RWPE2 (cell line): Measurements from ENCODE around the gene CAMK1.

Experiments used
- ATAC-seq: fragments of 200-7000 bp; cut with Tn5 transposase; 3 replicates; pipeline ENCODE4 v1.9.1; 2021; ENCODE audit warnings: low read depth
- DNase-seq: peaks from one replicate; pipeline ENCODE4 v3.0.0-alpha.2; 2020; ENCODE audit warnings: low spot score
- H3K27ac ChIP-seq: fragments of 450-650 bp; 2 replicates; pipeline ENCODE4 v1.5.1; 2017; ENCODE audit warnings: mild to moderate bottlenecking; ENCODE audit not compliant: poor library complexity, severe bottlenecking
- H3K27me3 ChIP-seq: fragments of 250-450 bp; sonication (Bioruptor Pico); 2 replicates; pipeline ENCODE4 v1.5.1; 2021; ENCODE audit warnings: mild to moderate bottlenecking, moderate library complexity; ENCODE audit not compliant: insufficient read depth, poor library complexity, severe bottlenecking
- H3K36me3 ChIP-seq: fragments of 250-450 bp; sonication (Bioruptor Pico); 2 replicates; pipeline ENCODE4 v1.5.1; 2020; ENCODE audit warnings: low read depth, mild to moderate bottlenecking, moderate library complexity
- H3K4me1 ChIP-seq: fragments of 250-450 bp; sonication (Bioruptor Pico); 2 replicates; pipeline ENCODE4 v1.5.1; 2021; ENCODE audit warnings: mild to moderate bottlenecking, moderate library complexity; ENCODE audit not compliant: insufficient read depth, poor library complexity, severe bottlenecking
- H3K4me3 ChIP-seq: fragments of 250-450 bp; sonication (Bioruptor Pico); 2 replicates; pipeline ENCODE4 v1.5.1; 2021; ENCODE audit warnings: mild to moderate bottlenecking, moderate library complexity; ENCODE audit not compliant: severe bottlenecking
- H3K9me3 ChIP-seq: fragments of 250-450 bp; sonication (Bioruptor Pico); 2 replicates; pipeline ENCODE4 v1.5.1; 2021; ENCODE audit warnings: mild to moderate bottlenecking, moderate library complexity; ENCODE audit not compliant: severe bottlenecking
- TF ChIP-seq, protein P1 (sequence below): fragments of 450-650 bp; IDR thresholded peaks from one replicate; pipeline ENCODE4 v1.5.1; 2017; ENCODE audit warnings: mild to moderate bottlenecking, moderate library complexity; ENCODE audit not compliant: poor library complexity, severe bottlenecking

Gene CAMK1

DNA sequence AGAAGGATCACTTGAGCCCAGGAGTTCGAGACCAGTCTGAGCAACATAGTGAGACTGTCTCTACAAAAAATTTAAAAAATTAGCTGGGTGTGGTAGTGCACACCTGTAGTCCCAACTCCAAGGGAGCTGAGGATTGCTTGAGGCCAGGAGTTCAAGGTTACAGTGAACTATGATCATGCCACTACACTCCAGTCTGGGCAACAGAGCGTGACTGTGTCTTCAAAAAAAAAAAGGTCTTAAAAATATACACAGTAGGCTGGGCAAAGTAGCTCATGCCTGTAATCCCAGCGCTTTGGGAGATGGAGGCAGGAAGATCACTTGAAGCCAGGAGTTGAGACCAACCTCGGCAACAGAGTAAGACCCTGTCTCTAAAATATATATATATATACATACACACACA, 11.2 kb upstream of the CAMK1 start:
- no peaks in the 10 kb centered on the region for H3K9me3 ChIP-seq
- ATAC-seq (no peak), DNase-seq (no peak)
- no peaks in the 10 kb centered on the region for H3K4me1 ChIP-seq
- no peaks in the 10 kb centered on the region for H3K27me3 ChIP-seq
- H3K36me3 ChIP-seq, result peaks cover 40% of the 10 kb centered on the region
- TF ChIP-seq, protein P1, sequence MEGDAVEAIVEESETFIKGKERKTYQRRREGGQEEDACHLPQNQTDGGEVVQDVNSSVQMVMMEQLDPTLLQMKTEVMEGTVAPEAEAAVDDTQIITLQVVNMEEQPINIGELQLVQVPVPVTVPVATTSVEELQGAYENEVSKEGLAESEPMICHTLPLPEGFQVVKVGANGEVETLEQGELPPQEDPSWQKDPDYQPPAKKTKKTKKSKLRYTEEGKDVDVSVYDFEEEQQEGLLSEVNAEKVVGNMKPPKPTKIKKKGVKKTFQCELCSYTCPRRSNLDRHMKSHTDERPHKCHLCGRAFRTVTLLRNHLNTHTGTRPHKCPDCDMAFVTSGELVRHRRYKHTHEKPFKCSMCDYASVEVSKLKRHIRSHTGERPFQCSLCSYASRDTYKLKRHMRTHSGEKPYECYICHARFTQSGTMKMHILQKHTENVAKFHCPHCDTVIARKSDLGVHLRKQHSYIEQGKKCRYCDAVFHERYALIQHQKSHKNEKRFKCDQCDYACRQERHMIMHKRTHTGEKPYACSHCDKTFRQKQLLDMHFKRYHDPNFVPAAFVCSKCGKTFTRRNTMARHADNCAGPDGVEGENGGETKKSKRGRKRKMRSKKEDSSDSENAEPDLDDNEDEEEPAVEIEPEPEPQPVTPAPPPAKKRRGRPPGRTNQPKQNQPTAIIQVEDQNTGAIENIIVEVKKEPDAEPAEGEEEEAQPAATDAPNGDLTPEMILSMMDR, result no peak
- no peak overlapping the region for H3K4me3 ChIP-seq
- no peak overlapping the region for H3K27ac ChIP-seq

DNA sequence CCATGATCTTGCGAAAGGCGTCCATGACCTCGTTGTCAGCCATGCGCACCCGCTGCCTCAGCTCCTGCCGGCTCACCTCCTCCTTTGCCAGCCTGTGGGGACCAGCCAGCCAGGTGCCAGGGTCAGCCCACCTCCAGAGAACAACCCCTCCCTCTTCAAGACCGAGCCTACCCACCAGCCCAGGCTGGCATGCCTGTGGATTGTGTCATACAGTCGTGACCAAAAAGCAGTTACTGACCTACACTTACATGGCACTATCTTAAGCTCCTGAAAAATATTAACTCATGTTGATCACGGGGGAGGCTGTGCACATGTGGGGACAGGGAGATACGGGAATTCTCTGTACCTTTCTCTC, 10.7 kb upstream of the CAMK1 start:
- Histone ChIP-seq H3K4me1 (no peaks in the 10 kb centered on the region), H3K27ac (no peak overlapping the region), H3K9me3 (no peaks in the 10 kb centered on the region), H3K27me3 (no peaks in the 10 kb centered on the region), H3K4me3 (no peak overlapping the region), H3K36me3 (peaks cover 37% of the 10 kb centered on the region)
- TF ChIP-seq, protein P1, result no peak
- DNase-seq, result no peak
- ATAC-seq, result no peak

DNA sequence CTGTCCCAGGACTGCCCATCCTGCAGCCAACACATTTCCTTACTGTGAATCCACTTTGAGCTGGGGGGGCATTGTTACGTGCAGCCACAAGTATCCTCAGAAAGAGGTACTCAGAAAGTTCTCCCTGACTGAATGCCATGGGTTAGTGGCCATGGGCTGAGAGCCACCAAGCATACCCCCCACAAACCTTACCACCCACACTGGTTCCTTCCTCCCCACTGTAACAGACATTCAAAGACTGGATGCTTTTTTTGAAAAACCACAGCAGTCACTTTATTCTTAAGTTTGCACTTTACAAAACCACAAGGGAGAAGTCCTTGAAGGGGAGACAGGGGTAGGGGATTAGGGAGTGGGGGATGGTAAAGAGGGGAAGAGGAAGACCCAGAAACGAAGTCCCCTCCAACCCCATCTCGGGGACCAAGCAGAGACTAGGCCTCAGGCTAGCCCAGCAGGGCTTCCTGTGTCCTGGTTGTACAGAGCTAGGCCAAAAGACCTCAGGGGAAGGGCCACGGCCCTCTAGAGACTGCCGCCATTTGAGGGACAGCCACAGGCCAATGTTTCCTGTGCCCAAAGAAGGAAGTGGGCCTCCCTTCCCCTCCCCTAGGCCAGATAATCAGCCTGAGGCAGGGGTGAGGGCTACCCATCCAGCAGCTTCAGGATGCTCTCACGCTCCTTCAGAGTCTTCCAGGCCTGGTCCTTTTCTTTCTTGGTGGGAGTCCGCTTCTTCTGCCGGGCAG, 10.1 kb upstream of the CAMK1 start:
- Histone ChIP-seq H3K27ac (no peak overlapping the region), H3K4me3 (no peak overlapping the region), H3K9me3 (no peaks in the 10 kb centered on the region), H3K4me1 (no peaks in the 10 kb centered on the region), H3K36me3 (peaks cover 32% of the 10 kb centered on the region), H3K27me3 (no peaks in the 10 kb centered on the region)
- TF ChIP-seq, protein P1, result no peak
- ATAC-seq (no peak), DNase-seq (no peak)

DNA sequence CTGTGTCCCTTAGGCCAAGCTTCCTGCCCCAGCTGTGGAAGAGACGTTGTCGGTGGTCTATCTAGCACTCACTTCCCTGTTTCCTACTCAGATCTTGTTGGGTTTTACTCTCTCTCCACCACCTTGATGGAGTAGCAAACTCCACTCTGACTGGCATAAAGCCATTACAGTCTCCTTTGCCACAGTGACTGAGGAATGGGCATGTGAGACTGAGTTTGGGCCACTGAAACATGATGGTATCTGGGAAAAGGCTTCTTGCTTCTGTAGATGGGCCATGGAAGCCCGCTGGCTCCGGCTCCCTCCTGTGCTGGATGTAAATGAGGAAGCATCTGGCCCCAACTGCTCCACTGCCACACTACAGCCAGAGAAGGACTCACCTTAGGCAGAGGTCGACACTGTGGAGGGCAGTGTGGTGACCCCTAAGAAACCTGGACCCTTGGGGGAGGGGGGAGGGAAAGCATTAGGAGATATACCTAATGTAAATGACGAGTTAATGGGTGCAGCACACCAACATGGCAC, 9.4 kb upstream of the CAMK1 start:
- H3K4me1 ChIP-seq, result no peaks in the 10 kb centered on the region
- H3K36me3 ChIP-seq, result peaks cover 24% of the 10 kb centered on the region
- no peak for ATAC-seq
- TF ChIP-seq, protein P1, result no peak
- no peak overlapping the region for H3K4me3 ChIP-seq
- no peaks in the 10 kb centered on the region for H3K27me3 ChIP-seq
- no peak for DNase-seq
- no peak overlapping the region for H3K27ac ChIP-seq
- no peaks in the 10 kb centered on the region for H3K9me3 ChIP-seq
